ENCODE measurements around the gene TPO. TPM values are rescaled to one million over a fixed set of nuclear protein-coding genes. Genes with fewer than 3 reads are reported as not detected.

TPO gene
- total and polyA plus RNA-seq, 4 donors = not detected

DNA sequence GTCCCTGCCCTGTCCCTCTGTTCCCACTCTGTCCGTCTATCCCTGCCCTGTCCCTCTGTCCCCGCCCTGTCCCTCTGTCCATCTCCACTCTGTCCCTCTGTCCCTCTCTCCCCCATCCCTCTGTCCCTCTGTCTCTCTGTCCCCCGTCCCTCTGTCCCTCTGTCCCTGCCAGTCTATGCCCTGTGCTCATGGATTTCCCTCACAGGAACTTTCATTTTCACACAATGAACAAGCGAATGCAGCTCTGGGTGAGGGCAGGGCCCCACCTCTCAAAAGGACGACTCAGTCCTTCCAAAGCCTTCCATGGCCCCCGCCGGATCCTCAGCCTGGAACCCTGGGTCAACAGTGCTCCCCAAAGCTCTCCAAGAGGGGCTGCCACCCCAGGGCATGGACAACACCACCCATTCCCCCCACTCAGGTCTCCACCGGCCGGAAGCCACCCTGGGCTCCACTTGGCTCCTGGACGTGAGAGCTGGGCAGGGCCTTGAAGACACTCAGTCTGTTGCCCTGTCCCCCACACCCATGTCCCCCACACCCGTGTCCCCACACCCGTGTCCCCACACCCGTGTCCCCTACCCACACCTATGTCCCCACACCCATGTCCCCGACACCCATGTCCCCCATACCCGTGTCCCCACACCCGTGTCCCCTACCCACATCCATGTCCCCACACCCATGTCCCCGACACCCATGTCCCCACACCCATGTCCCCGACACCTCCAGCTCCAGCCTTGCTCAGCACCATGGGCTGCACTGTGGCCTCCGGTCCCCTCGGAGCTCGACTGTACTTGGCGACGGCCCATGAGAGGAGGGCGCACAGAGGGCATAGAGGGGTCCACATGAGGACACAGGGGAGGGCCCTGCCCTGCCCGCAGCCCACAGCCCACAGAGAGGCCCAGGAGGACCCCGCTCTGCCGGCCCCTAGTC, 175.1 kb downstream of the TPO start:
- WGBS = 80% methylated on average over 27 of the region's 27 CpGs
- no peak for DNase-seq (ENCODE audit: low spot score)

GRCh38 chr2:1588978-1589621, 175.8 kb downstream of the TPO start:
- H3K9ac ChIP-seq (ENCODE audit: low read depth in 1 of 2, low read length in 2 of 2) = no peak overlapping the region
- H3K4me3 ChIP-seq (ENCODE audit: low read depth in 1 of 3, low read length in 3 of 3) = no peak overlapping the region
- no peaks in the 10 kb centered on the region for H3K27me3 ChIP-seq (ENCODE audit: control insufficient read depth in 4 of 4, insufficient read depth in 4 of 4, low read length in 3 of 4)
- DNase-seq (ENCODE audit: low spot score) = no peak
- H3K9me3 ChIP-seq (ENCODE audit: control insufficient read depth in 4 of 4, low read length in 3 of 4) = no peaks in the 10 kb centered on the region
- H3K4me1 ChIP-seq (ENCODE audit: control insufficient read depth in 4 of 4, insufficient read depth in 4 of 4, low read length in 3 of 4) = peaks cover 0 to 3% (median 0%) of the 10 kb centered on the region in 4 donors
- TF ChIP-seq FOXA1 (IDR thresholded peaks at IDR 0.05) (no peak), ZBTB33 (IDR thresholded peaks at IDR 0.05) (no peak), MAX (IDR thresholded peaks at IDR 0.05) (no peak), CTCF (IDR thresholded peaks at IDR 0.05; ENCODE audit: low read depth, low read length, missing input control) (no peak), RXRA (IDR thresholded peaks at IDR 0.05) (no peak), GABPA (IDR thresholded peaks at IDR 0.05 in 1 of 2, conservative IDR thresholded peaks at IDR 0.05 in 1 of 2) (no peak), NR2F2 (IDR thresholded peaks at IDR 0.05) (no peak), TAF1 (conservative IDR thresholded peaks at IDR 0.05) (no peak)
- TF ChIP-seq, protein P1, sequence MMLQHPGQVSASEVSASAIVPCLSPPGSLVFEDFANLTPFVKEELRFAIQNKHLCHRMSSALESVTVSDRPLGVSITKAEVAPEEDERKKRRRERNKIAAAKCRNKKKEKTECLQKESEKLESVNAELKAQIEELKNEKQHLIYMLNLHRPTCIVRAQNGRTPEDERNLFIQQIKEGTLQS (IDR thresholded peaks at IDR 0.05) = no peak
- no peaks in the 10 kb centered on the region for H3K36me3 ChIP-seq (ENCODE audit: control insufficient read depth in 4 of 4, insufficient read depth in 3 of 4, low read depth in 1 of 4, low read length in 3 of 4)
- H3K27ac ChIP-seq (ENCODE audit: low read depth in 1 of 2, low read length in 2 of 2) = no peak overlapping the region
- 66% methylated on average over 15 of the region's 15 CpGs for WGBS

More for the DNA sequence above, 175.1 kb downstream of the TPO start:
- H3K36me3 ChIP-seq (ENCODE audit: control insufficient read depth in 4 of 4, insufficient read depth in 3 of 4, low read depth in 1 of 4, low read length in 3 of 4) = no peaks in the 10 kb centered on the region
- no peak overlapping the region for H3K9ac ChIP-seq (ENCODE audit: low read depth in 1 of 2, low read length in 2 of 2)
- H3K4me3 ChIP-seq (ENCODE audit: low read depth in 1 of 3, low read length in 3 of 3) = no peak overlapping the region
- peaks cover 0 to 3% (median 0%) of the 10 kb centered on the region in 4 donors for H3K4me1 ChIP-seq (ENCODE audit: control insufficient read depth in 4 of 4, insufficient read depth in 4 of 4, low read length in 3 of 4)
- no peak overlapping the region for H3K27ac ChIP-seq (ENCODE audit: low read depth in 1 of 2, low read length in 2 of 2)
- TF ChIP-seq, protein P1 (IDR thresholded peaks at IDR 0.05) = no peak
- no peak for TF ChIP-seq EGR1 (IDR thresholded peaks at IDR 0.05; ENCODE audit: low read depth in 2 of 2)
- TF ChIP-seq ZBTB33 (IDR thresholded peaks at IDR 0.05) = no peak
- no peak for TF ChIP-seq HNF4G (IDR thresholded peaks at IDR 0.05)
- TF ChIP-seq JUND (IDR thresholded peaks at IDR 0.05) = no peak
- no peak for TF ChIP-seq SP1 (IDR thresholded peaks at IDR 0.05)
- H3K9me3 ChIP-seq (ENCODE audit: control insufficient read depth in 4 of 4, low read length in 3 of 4) = no peaks in the 10 kb centered on the region
- no peaks in the 10 kb centered on the region for H3K27me3 ChIP-seq (ENCODE audit: control insufficient read depth in 4 of 4, insufficient read depth in 4 of 4, low read length in 3 of 4)

Data from liver (tissue), 9 donors.